Measurements from ENCODE around the gene PLCG1. TPM values are rescaled to one million over a fixed set of nuclear protein-coding genes. Genes with fewer than 3 reads are reported as not detected.

Gene PLCG1
- total and polyA plus RNA-seq, 9 of the 15 experiments (the other 6 are each of a cell fraction or from before 2014, with no cell fraction given), result 1.7 to 67.0 (median 34.8) TPM

DNA sequence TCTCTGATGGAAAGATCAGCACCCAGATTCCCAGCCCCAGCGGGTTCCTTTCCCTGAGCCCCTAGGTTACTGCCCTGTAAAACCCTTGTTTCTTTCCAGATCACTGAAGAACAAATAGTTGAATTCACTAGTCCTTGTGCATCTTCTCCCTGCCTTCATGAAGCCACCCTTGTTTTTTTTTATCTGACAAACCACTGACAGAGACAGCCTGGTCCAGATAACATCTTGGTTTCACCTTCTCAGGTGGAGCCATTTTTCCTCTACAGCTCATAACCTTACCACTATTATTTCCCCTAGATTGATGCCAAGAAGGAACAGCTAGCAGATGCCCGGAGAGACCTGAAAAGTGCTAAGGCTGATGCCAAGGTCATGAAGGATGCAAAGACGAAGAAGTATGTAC, 15.9 kb upstream of the PLCG1 start (continued):
- TF ChIP-seq, protein P1, sequence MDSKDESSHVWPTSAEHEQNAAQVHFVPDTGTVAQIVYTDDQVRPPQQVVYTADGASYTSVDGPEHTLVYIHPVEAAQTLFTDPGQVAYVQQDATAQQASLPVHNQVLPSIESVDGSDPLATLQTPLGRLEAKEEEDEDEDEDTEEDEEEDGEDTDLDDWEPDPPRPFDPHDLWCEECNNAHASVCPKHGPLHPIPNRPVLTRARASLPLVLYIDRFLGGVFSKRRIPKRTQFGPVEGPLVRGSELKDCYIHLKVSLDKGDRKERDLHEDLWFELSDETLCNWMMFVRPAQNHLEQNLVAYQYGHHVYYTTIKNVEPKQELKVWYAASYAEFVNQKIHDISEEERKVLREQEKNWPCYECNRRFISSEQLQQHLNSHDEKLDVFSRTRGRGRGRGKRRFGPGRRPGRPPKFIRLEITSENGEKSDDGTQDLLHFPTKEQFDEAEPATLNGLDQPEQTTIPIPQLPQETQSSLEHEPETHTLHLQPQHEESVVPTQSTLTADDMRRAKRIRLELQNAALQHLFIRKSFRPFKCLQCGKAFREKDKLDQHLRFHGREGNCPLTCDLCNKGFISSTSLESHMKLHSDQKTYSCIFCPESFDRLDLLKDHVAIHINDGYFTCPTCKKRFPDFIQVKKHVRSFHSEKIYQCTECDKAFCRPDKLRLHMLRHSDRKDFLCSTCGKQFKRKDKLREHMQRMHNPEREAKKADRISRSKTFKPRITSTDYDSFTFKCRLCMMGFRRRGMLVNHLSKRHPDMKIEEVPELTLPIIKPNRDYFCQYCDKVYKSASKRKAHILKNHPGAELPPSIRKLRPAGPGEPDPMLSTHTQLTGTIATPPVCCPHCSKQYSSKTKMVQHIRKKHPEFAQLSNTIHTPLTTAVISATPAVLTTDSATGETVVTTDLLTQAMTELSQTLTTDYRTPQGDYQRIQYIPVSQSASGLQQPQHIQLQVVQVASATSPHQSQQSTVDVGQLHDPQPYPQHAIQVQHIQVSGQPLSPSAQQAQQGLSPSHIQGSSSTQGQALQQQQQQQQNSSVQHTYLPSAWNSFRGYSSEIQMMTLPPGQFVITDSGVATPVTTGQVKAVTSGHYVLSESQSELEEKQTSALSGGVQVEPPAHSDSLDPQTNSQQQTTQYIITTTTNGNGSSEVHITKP (IDR thresholded peaks at IDR 0.05; ENCODE audit: partially characterized antibody), result no peak

DNA sequence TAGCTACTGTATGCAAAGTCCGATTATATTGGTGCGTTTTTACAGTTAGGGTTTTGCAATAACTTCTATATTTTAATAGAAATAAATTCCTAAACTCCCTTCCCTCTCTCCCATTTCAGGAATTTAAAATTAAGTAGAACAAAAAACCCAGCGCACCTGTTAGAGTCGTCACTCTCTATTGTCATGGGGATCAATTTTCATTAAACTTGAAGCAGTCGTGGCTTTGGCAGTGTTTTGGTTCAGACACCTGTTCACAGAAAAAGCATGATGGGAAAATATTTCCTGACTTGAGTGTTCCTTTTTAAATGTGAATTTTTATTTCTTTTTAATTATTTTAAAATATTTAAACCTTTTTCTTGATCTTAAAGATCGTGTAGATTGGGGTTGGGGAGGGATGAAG, 13.7 kb upstream of the PLCG1 start:
- peaks cover 71% of the 10 kb centered on the region for H3K36me3 ChIP-seq (ENCODE audit: control insufficient read depth, insufficient read depth, low read length)
- in situ Hi-C loops (cut with MboI) (no loop called here), intact Hi-C loops (cut with micrococcal nuclease) (no loop called here)
- no peak overlapping the region for H3K9ac ChIP-seq (ENCODE audit: insufficient read depth in 1 of 2, low read depth in 2 of 2, low read length in 2 of 2)
- ChIA-PET POLR2A (interaction anchor here (0.7 kb wide), 1 partner anchor 169 kb away, joined by 3 read pairs; no protein-coding TSS in a partner anchor), CTCF (ENCODE audit: low intra/inter-chr PET ratio) (no interaction called here)
- no TSS peak for BruUV-seq (replicated peaks)
- H3K4me3 ChIP-seq, result no peak overlapping the region
- 88% methylated on average over 6 of the region's 6 CpGs for WGBS (ENCODE audit: insufficient coverage, low coverage, missing lambda C conversion rate)
- H3K9me1 ChIP-seq (ENCODE audit: control insufficient read depth, insufficient read depth, low read length), result no peaks in the 10 kb centered on the region
- 0 out of 2 replicates have a peak, but pooled peaks cover 3% of the 10 kb centered on the region for H4K20me1 ChIP-seq (replicated peaks; ENCODE audit: control insufficient read depth, insufficient read depth, low read length)
- no peak for ATAC-seq
- H3K27ac ChIP-seq (ENCODE audit: extremely low read depth, low read depth, low read length), result no peak overlapping the region
- no peaks in the 10 kb centered on the region for H3K4me1 ChIP-seq (replicated peaks in 1 of 2; ENCODE audit: control insufficient read depth in 2 of 2, insufficient read depth in 2 of 2, low read length in 2 of 2)
- DNase-seq (ENCODE audit: extremely low read depth in 1 of 4, low spot score in 3 of 4), result no peak
- no peaks in the 10 kb centered on the region for H3K27me3 ChIP-seq (ENCODE audit: control insufficient read depth in 2 of 2, insufficient read depth in 2 of 2, low read length in 2 of 2)
- no peak overlapping the region for H2AFZ ChIP-seq (ENCODE audit: low read depth, low read length)
- H3K79me2 ChIP-seq (ENCODE audit: control insufficient read depth, insufficient read depth, low read length), result no peaks in the 10 kb centered on the region
- H3K9me3 ChIP-seq (replicated peaks; ENCODE audit: control insufficient read depth, insufficient read depth, low read depth, low read length), result no peaks in the 10 kb centered on the region
- no peak for FAIRE-seq
- no peak overlapping the region for H3K4me2 ChIP-seq (ENCODE audit: insufficient read depth, low read length)
- TF ChIP-seq ZNF695 (CRISPR knock-in tag; IDR thresholded peaks at IDR 0.05) (no peak), FUS (optimal IDR thresholded peaks at IDR 0.05; ENCODE audit: low read depth, low read length) (no peak), PHB2 (IDR thresholded peaks at IDR 0.05; ENCODE audit: low read depth) (no peak), FIP1L1 (IDR thresholded peaks at IDR 0.05; ENCODE audit: low read depth, low read length, poor library complexity, severe bottlenecking) (no peak), ZNF717 (CRISPR knock-in tag; IDR thresholded peaks at IDR 0.05) (no peak), ZNF232 (CRISPR knock-in tag; IDR thresholded peaks at IDR 0.05) (no peak)
- TF ChIP-seq, protein P2, sequence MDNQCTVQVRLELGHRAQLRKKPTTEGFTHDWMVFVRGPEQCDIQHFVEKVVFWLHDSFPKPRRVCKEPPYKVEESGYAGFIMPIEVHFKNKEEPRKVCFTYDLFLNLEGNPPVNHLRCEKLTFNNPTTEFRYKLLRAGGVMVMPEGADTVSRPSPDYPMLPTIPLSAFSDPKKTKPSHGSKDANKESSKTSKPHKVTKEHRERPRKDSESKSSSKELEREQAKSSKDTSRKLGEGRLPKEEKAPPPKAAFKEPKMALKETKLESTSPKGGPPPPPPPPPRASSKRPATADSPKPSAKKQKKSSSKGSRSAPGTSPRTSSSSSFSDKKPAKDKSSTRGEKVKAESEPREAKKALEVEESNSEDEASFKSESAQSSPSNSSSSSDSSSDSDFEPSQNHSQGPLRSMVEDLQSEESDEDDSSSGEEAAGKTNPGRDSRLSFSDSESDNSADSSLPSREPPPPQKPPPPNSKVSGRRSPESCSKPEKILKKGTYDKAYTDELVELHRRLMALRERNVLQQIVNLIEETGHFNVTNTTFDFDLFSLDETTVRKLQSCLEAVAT (IDR thresholded peaks at IDR 0.05), result no peak
